Upper lobe of left lung (tissue), 4 donors: ENCODE measurements around the gene PRTFDC1.

Experiments used
- EP300 ChIP-seq, 4 donors: sonication (generic); formaldehyde crosslinking; IDR thresholded peaks; one replicate each; pipeline ENCODE4 v1.5.1; 2017; ENCODE audit warnings: antibody characterized with exemption in 4 of 4, control low read depth in 2 of 4
- POLR2A ChIP-seq, 4 donors: fragments of 450-650 bp; IDR thresholded peaks; one replicate each; pipeline ENCODE4 v1.5.1; 2016 to 2017; ENCODE audit warnings: antibody characterized with exemption in 4 of 4, mild to moderate bottlenecking in 2 of 4
- TF ChIP-seq, protein P1 (sequence below), 6 experiments: fragments of 450-650 bp in 4 of 6; fragments of 200-600 bp in 2 of 6; sonication (generic) in 2 of 6; IDR thresholded peaks; one replicate each; pipeline ENCODE4 v1.5.1; 2016 to 2019; ENCODE audit warnings: antibody characterized with exemption in 6 of 6

DNA sequence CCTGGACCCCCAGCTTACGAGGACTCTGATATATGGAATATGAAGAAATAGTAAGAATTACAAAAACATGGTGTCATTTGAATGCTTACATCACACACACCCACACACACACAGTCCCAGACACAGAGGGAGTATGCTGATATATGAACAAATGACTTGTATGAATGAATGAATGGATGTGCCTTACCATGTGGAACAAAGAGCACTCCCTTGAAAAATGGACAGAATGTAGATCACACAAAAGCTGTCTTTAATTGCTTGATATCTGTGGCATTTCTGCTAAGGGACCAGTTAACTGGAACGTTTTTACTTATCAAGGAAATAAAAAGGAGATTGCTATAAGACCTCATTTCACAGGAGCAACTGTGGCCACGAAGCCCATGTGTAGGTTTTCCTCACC lies 46.0 kb downstream of the PRTFDC1 start:
- TF ChIP-seq, protein P1, sequence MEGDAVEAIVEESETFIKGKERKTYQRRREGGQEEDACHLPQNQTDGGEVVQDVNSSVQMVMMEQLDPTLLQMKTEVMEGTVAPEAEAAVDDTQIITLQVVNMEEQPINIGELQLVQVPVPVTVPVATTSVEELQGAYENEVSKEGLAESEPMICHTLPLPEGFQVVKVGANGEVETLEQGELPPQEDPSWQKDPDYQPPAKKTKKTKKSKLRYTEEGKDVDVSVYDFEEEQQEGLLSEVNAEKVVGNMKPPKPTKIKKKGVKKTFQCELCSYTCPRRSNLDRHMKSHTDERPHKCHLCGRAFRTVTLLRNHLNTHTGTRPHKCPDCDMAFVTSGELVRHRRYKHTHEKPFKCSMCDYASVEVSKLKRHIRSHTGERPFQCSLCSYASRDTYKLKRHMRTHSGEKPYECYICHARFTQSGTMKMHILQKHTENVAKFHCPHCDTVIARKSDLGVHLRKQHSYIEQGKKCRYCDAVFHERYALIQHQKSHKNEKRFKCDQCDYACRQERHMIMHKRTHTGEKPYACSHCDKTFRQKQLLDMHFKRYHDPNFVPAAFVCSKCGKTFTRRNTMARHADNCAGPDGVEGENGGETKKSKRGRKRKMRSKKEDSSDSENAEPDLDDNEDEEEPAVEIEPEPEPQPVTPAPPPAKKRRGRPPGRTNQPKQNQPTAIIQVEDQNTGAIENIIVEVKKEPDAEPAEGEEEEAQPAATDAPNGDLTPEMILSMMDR (IDR thresholded peaks at IDR 0.05), result no peak
- TF ChIP-seq POLR2A (IDR thresholded peaks at IDR 0.05) (no peak), EP300 (IDR thresholded peaks at IDR 0.05) (no peak)
